IPS DF 19.7 (cell line): ENCODE results near the gene MICAL1.

Source experiments
- DNase-seq: peaks from one replicate; pipeline ENCODE4 v3.0.0-alpha.2; 2013; ENCODE audit warnings: low read depth, low spot score

Gene MICAL1

DNA sequence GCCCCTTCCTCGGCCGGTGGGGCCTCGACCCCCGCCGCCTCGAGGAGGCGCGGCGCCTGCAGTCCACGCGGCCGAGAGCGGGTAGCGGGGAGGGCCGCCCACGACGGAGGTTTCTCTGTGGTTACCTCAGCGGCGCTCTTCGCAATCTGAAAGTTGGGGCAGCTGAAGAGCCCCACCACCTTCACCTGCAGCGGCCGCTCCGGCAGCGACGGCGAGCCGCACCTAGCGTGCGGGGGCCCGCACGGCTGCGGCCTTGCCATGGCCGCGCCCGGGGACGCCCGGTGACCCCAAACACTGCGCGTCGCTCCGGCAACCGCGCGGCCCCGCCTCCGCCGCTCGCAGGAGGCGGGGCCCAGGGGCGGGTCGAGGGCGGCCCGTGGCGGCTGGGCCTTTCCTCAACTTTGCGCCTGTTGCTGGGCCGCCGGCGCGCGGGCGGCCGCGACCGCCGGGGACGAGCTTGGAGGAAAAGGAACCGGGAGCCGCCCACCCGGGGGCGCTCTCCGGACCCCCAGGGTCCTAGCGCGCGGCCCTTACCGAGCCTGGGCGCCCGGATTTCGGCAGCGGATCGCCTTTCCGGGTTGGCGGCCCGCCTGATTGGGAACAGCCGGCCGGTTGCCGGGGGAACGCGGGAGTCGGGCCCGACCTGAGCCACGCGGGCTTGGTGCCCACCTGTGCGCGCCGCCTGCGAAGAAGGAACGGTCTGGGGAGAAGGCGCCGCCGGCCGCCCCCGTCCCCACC lies 15.1 kb downstream of the MICAL1 start, which contains the start of the genes PPIL6 and SMPD2:
Gene PPIL6, minus strand, starts transcription at position 298 of the 738 bp plus-strand sequence. Its CDS starts 38 bp downstream, at position 260.
Gene SMPD2, plus strand, starts transcription at position 394 of the 738 bp plus-strand sequence. CDS start 398 bp downstream, outside the sequence.
- no peak for DNase-seq

DNA sequence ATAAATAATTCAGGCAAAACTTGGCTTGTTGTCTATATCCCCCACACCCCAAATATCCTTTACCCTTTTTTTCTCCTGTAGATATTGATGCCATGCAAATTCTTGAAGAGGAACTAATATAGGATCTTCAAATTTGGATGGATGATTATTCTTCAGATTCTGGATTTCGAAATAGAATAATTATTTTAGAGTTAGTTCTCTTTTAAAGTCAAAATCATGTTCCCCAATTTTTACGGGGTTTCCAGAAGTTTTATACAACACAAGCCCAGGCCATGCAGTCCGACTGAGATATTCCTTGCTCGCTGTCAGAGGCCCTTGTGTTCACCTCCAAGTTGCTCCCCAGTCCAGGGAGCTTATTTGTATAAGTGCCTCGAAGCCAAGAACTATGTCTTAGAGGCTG lies 19.5 kb downstream of the MICAL1 start:
- no peak for DNase-seq

DNA sequence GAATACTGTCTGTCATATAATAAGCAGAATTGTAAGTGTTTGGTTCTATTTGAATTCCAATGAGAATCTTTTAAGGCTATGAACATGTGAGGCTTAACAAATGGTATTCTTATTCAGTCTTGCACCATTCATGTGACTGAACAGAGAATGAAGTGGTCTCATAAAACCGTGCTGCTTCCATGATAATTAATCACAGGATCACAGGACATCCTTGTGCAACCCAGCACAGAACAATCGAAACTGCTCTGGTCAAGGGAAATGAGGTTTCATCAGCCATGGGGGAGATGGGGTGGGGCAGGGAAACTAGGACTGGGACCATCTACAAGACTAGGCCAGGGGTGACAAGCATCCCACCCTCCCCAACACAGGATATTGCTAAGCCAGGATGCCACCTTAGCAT lies 21.1 kb downstream of the MICAL1 start:
- DNase-seq, result no peak

DNA sequence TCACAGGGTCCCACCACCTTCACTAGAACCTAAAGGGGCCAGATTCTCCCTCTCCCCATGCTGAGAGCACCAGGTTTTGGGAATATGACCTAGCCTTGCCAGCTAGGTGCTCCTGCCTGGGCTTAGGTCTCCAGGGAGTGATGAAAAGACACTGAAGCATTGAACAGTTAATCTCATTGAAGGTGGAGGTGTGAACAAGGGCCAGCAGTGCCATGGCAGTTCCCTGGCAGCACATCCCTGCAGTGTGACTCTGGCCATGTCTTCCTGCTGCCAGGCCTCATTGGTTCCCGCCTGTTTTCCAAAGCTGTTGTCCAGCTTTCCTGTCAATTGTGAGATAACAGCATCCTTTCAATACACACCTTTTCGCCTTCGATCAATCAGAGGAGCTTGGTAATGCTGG lies 26.1 kb downstream of the MICAL1 start:
- DNase-seq, result no peak

DNA sequence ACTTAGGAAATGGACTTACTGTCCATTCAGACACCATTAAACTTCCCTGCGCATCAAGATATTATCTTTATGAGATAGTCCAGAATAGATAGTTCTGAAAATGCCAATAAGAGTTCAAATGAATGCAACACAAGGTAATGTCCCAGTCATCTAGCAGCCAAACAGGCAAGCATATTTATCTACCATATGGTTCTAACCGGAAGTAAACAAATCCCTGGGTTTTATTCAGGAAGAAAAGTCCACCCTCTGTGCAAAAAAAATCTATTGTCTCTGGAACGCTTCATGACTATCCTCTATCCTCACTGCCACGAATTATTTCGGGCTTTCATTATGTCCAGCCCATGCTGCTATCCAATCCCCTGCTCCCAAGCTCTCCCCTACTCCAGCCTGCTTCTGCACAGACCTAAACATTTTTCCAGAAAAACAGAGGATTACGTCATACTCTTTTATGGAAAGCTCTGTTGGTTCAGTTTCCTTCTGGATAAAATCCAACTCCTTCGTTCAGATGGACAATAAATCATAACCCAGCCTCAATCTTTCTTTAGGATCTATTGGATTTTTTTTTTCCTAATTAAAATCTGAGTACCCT lies 26.6 kb downstream of the MICAL1 start:
- no peak for DNase-seq

DNA sequence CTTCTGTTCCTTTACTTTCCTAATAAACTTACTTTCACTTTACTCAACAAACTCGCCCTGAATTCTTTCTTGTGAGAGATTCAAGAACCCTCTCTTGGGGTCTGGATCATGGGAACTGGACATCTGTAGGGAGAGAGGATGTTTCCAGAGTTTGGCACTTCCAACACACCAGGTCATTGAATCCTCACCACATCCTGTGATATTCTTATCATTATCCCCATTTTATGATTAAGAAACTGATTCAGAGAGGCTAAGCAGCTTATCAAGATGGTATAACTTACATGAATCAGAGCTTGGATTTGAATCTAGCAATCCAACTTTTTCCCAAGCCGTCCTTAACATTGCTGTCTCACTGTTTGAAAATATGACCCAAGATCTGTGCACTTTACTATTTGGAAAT lies 30.6 kb downstream of the MICAL1 start:
- no peak for DNase-seq

DNA sequence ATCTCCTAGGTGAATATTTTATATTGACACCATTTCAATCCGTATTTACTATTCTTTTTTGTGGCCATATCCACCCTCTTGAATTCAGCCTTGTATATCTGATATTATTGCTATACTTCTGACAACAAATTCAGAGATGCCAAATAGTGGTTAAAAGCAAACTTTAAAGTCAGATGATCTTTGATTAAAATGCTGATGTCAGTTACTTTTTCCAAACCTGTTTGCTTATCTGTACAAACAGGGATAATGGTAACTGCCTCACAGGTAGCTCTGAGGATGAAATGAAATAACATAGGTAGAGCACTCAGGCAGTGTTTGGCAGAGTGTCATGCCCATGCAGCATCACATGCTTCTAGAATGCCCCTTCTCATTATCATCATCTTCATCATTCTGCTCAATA lies 34.4 kb downstream of the MICAL1 start:
- no peak for DNase-seq

DNA sequence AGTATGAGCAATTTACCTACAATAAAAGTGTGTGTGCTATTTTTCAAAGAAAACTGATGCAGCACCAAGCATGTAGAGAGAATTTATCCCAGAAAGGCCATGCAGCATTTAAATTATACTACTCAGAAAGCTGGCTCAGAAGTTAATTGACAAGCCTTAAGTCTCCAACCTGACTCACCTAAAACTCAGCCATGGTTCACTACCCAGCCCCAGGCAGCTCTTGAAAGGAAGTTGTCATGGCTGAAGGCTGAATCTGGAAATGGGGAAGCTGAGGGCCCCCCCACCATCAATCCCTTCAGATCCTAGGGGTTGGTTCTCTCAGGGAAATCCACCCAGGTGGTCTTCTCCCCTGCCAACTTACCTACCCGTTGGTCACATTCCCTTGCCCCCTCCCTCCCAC lies 34.8 kb downstream of the MICAL1 start:
- DNase-seq, result no peak

DNA sequence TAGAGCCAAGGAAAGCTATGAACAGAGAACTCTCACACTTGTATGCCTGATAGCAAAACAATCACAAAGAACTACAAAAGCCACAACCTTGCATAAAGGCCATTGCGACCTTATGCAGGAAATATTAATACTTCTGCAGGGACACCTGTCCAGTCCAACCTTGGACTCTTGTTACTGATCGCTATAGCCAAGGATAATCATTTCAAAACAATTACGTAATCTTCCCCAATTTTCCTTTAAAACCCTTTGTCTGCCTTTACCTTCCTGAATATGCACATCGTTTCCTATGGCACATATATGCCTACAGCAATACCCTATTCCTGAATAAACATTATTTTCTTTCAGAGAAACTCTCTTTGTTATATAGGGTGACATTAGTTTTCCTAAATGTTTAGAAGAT lies 37.9 kb downstream of the MICAL1 start:
- no peak for DNase-seq

DNA sequence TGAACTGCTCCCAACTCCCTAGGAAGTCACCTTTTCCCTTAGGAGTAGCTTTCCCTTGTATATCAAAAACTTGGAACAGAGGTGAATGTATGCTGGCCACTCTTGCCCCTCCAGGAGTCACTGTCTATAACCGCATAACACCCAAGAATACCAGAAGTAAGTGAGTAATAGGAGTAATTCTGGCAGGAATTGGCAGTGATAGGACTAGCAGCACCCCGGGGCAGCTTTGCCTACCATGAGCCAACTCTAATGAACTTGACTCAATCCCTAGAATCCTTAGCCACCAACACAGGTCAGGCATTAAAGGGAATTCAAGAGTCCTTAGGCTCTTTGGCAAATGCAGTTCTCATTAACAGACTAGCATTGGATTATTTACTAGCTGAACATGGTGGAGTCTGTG lies 44.5 kb downstream of the MICAL1 start:
- DNase-seq, result no peak

DNA sequence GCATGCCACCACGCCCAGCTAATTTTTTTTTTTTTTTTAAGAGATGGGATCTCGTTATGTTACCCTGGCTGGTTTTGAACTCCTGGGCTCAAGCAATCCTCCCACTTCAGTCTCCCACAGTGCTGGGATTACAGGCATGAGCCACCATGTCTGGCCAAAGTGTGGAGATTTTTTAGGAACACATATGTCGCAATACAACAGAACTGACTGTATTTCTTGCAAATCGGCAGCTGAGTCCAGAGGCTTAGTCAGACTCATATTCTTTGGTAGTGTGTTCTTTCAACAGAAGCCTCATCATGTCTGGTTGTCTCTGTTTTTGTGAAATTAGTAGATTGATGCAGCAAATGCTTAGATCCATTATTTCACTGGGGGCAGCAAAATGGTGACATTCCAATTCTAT lies 49.4 kb downstream of the MICAL1 start:
- DNase-seq, result no peak

DNA sequence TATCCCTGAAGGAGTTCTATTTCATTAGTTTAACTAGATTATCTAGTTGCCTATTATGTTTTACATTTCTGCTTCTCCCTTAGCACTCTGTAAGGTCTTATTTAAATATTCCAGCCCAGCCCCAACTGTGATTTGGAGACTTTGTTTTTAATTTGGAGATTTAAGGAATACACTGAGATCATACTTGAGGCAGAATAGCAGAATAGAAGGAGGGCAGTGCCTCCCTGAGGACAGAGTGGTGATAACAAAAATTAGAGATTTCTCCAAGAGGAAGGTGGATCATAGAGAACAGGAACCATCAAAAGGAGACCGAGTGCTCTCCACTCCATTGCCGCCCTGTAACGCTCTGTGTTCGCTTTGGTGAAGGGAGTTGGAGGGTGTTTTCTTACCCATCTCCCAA lies 58.6 kb downstream of the MICAL1 start:
- DNase-seq, result no peak

DNA sequence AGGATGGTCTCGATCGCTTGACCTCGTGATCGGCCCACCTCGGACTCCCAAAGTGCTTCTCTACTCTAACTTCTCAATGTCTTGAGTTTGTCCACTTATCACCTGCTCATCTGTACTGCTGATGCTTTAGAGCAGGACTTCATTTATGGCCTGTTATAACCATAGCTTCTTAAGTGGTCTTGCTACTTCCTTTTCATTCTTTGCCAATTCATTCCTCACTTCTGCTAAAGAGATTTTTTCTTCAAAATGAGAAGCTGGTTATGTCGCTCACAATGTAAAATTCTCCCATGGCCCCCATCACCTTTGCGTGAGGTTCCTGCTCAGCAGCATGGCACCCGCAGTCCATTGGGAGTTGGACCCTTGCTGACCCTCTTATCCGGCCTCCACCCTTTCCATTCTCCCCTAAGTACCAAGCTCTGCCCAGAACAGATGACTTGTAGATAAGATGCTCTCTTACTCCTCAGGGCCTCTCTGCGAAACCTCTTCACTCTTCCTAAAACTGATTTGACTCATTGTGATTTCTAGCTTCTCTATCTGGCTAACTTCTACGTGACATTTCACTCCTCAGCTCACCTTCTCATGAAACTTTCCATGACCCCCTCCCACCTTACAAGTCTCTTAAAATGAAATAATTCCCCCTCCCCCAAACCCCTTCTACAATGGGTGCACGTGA lies 59.4 kb downstream of the MICAL1 start:
- no peak for DNase-seq
